DND-41 (cell line): ENCODE data around the gene TGFBR2.

Experiments used
- EZH2 ChIP-seq: IDR thresholded peaks from 3 replicates; pipeline ENCODE4 v1.6.1; 2012; ENCODE audit warnings: borderline replicate concordance, low read depth, mild to moderate bottlenecking, moderate library complexity, low read length, inconsistent platforms; ENCODE audit not compliant: severe bottlenecking
- TF ChIP-seq, protein P1 (sequence below): IDR thresholded peaks from 2 replicates; pipeline ENCODE4 v1.5.1; 2012; ENCODE audit warnings: borderline replicate concordance, low read length, moderate library complexity, mild to moderate bottlenecking; ENCODE audit not compliant: poor library complexity, severe bottlenecking; ENCODE audit errors: extremely low read depth

DNA sequence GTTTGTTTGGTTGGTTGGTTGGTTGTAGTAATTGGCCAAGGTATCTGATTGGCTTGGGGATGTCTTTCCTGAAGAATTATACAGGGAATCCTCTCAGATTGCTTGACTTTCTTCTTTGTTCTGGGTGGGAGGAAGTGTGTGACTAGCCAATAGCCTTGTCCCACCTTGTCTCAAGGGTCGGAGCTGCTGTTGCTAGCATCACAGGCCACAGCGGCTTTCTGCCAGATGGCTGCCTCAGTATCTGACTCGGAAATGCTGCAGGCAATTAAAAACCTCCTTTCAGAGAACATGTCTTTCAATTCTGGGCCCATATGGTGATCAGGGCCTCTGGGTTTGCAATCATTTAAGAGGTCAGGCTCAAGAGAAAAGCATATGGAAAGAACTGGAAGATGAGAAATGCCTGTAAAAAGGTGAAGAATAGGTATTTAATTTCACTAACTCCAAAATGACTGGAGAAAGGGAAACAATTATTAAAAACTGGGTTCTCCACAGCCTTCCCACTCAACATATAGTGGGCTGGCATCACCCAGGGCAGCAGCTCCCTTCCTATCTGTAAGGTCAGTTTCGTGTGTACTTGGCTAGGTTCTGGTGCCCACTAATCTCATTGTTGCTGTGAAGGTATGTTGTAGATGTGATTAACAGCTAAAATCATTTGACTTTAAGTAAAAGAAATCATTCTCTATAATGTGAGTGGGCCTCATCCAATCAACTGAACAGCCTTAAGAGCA, 32.4 kb downstream of the TGFBR2 start:
- TF ChIP-seq, protein P1, sequence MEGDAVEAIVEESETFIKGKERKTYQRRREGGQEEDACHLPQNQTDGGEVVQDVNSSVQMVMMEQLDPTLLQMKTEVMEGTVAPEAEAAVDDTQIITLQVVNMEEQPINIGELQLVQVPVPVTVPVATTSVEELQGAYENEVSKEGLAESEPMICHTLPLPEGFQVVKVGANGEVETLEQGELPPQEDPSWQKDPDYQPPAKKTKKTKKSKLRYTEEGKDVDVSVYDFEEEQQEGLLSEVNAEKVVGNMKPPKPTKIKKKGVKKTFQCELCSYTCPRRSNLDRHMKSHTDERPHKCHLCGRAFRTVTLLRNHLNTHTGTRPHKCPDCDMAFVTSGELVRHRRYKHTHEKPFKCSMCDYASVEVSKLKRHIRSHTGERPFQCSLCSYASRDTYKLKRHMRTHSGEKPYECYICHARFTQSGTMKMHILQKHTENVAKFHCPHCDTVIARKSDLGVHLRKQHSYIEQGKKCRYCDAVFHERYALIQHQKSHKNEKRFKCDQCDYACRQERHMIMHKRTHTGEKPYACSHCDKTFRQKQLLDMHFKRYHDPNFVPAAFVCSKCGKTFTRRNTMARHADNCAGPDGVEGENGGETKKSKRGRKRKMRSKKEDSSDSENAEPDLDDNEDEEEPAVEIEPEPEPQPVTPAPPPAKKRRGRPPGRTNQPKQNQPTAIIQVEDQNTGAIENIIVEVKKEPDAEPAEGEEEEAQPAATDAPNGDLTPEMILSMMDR: no peak
- TF ChIP-seq EZH2: no peak
